Iris pigment epithelial cell (primary cell): ENCODE results near the gene COMTD1.
A peak's percentile ranks its signal among the peaks of the same experiment; 100 is the strongest.

ENCODE experiments used
- DNase-seq: peaks from one replicate; pipeline ENCODE4 v3.0.0-alpha.2; 2011; ENCODE audit warnings: low read depth

COMTD1 gene

DNA sequence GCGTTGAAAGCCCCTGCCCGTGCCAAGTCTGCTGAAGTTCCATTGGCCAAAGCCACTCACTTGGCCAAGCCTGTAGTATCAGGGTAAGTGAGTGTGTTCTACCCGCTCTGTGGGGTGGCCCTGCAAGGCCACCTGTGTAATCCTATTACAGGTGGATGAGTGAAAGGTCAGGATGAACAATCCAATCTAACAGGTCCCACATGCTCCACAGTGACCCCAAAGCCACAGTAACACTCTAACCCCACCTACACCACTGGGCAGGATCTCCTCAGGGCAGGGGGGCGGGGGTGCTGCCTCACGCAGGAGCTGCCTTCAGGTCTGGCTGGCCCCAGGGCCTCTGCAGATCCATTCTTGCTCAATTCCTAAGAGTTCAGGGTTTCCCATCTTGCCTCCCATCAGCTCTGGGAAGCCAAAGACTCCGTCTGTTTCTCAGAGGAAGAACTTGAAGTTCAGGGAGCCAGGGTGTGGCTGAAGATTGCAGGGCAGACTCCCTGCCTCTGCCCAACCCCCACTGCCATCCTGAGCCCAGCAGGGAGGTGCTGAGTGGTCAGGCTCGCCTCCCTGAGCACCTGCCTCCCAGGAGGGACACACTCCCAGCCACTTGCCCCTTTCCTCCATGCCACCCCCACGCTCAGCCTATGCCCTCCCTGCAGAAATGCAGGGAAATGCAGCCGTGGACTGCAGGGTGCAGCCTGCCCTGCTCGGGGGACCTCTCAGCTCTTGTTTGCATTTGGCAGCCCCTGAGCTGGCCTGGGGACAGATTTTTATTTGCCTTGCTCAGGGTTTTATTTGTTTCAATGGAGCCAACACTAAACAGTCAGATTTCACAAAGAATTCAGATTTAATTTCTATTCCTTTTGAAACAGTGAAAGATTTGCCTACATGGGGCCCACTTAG lies 9.8 kb upstream of the COMTD1 start:
- no peak for DNase-seq

DNA sequence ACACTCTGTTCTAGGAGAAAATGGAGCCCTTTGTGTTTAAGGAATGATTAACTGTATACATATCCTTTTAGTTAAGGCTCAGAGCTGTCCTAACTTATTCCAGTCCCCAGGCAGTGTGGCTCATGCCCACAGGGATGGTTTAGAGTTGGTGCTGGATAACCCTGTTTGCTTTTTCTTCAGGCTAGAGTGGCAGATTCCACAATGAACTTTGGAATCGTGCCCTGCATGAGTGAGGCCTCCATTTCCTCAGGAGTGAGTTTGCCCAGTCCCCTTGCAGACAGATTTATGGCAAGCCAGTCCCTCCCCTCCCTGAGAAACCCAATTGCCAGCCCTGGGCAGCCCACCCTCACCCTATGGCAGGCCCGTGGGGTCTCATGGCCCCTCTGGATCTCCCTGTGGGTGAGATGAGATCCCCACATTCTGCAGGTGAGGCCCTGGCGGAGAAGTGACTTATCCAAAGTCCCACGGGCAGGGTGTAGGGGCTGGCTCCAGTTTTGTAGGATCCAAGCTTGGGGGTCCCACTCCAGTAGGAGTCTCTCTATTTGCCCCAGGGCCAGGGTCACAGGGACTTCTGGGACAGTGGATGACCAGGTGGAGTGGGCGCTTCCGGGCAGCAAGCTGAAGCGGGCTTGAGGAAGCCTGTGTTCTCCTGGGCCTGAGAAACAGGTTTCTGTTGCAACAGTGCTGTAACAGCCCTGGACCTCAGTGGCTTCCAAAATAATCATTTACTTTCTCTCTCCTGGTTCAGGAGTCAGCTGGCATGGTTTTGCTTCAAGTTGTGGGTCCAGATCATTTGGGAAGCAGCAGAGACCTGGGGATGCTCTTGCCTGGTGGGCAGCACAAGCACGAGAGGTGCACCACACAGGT lies 9.0 kb upstream of the COMTD1 start:
- DNase-seq = no peak

DNA sequence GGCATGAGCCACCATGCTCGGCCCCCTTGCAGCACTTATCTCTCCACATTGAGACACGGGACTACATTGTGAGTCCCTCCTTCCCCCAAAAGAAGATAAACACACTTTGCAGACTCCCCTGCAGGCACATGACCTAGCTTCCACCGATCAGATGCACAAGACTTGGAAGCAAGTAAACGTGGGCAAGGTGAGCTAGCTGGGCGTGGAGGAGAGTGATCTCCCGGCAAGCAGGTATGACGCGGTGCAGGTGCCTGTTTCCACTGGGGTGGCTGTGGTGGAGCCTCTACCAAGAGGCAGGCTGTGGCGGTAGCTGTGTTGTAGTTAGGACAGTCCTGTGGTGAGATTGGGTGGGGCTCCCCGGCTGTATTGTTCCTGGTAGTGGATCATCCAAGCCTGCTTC lies 7.7 kb upstream of the COMTD1 start:
- no peak for DNase-seq

GRCh38 chr10:75240329-75241076 lies 4.7 kb upstream of the COMTD1 start:
- DNase-seq = no peak

DNA sequence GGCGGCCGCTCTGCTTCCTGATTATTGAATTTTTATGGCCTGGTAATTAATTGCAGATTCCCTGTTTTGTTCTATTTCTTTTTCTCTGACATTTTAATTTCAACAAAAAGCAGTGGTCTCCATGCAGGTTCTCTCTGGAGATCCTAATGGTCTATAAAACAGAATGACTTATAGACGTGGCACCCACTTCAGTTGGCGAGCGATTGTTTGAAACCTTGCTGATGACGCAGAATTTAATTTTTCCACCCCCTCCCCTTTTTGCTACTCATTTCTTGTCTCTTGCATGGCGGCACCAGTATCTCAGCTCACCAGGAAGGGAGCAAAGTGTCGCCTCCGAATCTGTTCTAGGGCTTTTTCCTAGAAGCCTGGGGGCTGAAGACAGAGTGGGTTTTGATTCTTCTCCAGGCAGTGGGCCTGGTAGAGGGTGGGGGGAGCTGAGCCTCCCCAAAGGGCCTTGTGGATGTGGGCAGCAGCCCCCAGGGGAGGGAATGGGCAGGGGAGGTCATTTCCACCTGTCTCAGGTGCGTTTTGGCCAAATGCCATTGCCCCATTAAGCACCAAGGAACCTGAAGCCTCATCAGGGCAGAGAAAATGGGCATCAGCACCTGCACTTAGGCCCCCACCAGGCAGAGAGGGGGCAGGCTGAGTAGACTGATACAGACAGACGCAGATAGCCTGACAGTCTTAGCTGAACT lies 3.5 kb upstream of the COMTD1 start:
- DNase-seq = no peak

DNA sequence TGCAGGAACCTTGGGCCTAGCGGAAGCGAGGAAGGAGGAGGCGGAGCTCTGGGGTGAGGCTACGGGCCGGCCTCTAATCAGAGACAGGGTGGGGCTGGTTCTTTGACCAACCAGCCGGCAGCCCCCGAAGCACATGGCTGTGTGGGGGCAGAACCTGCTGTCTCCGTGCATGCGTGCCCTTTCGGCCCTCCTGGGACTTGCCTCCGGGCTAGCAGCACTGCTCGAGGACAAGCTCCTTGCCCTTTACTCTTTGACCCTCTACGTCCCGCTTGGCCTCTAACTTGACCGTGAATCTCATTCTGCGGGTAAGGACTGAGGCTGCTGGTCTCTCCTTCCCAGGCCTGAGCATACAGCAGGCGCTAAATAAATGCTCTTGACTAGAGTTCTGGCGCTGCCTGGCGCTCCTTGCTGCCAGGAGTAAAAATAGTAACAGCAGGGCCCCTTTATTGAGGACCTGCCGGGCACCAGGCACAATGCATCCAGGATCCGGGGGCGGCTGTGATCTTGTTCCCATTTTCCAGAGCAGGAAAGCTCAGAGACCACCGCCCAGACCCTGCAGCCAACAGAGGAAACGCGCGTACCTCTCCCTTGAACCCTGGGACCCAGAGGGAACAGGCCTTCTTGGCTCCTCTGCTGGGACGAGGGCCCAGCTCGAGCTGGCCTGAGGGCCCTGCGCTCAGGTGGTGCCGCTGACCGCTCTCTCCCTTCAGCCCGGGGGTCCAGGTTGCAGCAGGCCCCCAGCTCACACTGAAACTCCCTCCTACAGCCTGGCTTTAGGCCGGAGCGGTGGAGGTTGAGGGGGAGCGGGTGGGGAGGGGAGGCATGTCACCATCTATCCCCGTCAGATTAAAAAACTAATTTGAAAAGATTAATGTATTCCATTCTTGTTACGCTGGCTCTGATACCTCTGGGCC lies 2.7 kb upstream of the COMTD1 start:
- DNase-seq = no peak

DNA sequence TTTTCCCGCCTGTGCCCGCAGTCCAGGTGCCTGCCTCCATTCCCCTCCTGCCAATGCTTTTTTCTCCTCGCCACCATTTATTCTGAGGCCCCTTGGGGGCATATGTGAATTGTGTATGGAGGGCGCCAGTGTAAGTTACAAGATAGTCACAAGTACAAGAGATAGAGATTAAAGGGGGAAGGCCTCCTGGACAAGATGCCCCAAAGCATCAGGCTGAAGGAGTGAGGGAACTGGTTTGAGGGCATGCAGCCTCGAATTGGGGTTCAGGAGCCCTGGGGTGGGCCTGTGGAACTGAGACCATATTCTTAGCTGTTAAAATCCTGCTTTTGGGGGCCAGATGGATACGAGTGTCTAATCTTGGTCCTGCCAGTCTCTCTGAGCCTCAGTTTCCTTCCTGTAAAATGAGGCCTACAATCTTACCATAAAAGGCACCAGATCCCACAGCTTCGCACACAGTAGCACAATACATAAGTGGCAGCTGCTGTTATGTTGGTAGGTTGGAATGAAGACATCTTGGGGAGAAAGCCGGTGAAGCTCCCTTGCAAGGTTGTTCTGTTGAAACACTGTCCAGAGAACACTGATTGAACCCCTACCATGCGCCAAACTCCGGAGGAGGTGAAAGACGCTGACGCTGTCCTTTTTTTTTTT lies 545 bp upstream of the COMTD1 start:
- DNase-seq = no peak

DNA sequence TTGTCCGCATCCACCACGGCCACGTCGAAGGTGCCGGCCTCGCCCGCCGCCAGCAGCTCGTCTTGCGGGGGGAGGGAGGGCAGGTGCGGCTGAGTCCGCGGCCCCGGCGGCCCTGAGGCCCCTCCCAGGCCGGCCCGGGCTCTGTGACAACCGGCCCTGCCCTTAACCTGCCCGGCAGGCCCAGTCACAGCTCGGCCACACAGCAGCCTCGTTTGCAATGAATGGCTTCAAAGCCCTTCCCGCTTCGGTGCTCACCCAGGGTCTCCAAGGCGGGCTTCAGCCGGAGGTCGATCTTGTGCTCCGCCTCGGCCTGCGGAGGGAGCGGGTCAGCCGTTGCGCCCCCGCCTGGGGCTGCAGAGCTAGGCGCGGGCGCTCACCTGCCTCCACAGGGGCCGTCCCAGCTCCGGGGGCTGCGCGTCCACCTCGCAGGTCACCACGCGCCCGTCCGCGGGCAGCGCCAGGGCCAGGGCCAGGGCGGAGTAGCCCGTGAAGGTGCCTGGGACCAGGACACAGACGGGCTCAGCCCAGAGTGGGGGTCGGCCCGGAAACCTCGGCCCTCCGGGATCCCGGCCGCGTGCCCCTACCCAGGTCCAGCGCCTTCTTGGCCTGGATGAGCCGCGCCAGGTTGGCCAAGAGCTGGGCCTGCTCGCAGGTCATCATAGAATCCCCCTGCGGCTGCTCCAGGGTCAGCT lies 928 bp downstream of the COMTD1 start:
- DNase-seq = no peak

- DNase-seq = peak; percentile 94
These were observed 1.6 kb downstream of the COMTD1 start for GRCh38 chr10:75234017-75234682.

GRCh38 chr10:75233444-75234016 lies 2.2 kb downstream of the COMTD1 start:
- no peak for DNase-seq

- DNase-seq = no peak
These were observed 3.8 kb downstream of the COMTD1 start for GRCh38 chr10:75231672-75232581.

DNA sequence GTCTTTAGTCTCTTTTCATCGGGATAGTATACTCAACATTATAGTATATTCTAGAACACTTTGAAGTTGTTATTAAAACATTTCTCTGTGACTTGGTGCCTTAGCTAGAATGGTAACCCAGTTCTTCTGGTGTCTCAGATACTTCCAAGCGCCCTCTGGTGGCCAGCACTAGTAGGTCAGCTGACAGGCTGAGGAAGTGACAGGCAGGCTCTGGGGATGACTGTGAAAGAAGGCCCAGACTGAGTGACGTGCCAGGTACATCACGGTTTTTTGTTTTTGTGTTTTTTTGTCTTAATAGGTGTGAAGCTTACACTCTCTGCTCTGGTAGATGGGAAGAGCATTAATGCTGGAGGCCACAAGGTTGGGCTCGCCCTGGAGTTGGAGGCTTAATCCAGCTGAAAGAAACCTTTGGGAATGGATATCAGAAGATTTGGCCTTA lies 5.1 kb downstream of the COMTD1 start:
- DNase-seq = peak; percentile 87

- peak; percentile 69 for DNase-seq
These were observed 5.8 kb downstream of the COMTD1 start for GRCh38 chr10:75229971-75230370.

- no peak for DNase-seq
These were observed 6.9 kb downstream of the COMTD1 start for GRCh38 chr10:75228834-75229233.

- DNase-seq = no peak
These were observed 7.5 kb downstream of the COMTD1 start for GRCh38 chr10:75228278-75228677.

GRCh38 chr10:75226656-75227055 lies 9.1 kb downstream of the COMTD1 start:
- DNase-seq = no peak

- DNase-seq = no peak
These were observed 9.7 kb downstream of the COMTD1 start for GRCh38 chr10:75226095-75226494.
